SKM-1 (cell line): ENCODE measurements around the gene AHDC1.
A peak's percentile ranks its signal among the peaks of the same experiment; 100 is the strongest.
"Not testable (repeated sequence)": the region's sequence is repeated elsewhere in the genome, so short reads cannot be mapped to it uniquely, and the experiment has no call there.

Experiments used
- DNase-seq: peaks from one replicate; lab custom pipeline; 2025; ENCODE audit not compliant: unreplicated experiment; lab: John Stamatoyannopoulos, UW

AHDC1 gene, protein sequence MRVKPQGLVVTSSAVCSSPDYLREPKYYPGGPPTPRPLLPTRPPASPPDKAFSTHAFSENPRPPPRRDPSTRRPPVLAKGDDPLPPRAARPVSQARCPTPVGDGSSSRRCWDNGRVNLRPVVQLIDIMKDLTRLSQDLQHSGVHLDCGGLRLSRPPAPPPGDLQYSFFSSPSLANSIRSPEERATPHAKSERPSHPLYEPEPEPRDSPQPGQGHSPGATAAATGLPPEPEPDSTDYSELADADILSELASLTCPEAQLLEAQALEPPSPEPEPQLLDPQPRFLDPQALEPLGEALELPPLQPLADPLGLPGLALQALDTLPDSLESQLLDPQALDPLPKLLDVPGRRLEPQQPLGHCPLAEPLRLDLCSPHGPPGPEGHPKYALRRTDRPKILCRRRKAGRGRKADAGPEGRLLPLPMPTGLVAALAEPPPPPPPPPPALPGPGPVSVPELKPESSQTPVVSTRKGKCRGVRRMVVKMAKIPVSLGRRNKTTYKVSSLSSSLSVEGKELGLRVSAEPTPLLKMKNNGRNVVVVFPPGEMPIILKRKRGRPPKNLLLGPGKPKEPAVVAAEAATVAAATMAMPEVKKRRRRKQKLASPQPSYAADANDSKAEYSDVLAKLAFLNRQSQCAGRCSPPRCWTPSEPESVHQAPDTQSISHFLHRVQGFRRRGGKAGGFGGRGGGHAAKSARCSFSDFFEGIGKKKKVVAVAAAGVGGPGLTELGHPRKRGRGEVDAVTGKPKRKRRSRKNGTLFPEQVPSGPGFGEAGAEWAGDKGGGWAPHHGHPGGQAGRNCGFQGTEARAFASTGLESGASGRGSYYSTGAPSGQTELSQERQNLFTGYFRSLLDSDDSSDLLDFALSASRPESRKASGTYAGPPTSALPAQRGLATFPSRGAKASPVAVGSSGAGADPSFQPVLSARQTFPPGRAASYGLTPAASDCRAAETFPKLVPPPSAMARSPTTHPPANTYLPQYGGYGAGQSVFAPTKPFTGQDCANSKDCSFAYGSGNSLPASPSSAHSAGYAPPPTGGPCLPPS (N-terminal part only)

DNA sequence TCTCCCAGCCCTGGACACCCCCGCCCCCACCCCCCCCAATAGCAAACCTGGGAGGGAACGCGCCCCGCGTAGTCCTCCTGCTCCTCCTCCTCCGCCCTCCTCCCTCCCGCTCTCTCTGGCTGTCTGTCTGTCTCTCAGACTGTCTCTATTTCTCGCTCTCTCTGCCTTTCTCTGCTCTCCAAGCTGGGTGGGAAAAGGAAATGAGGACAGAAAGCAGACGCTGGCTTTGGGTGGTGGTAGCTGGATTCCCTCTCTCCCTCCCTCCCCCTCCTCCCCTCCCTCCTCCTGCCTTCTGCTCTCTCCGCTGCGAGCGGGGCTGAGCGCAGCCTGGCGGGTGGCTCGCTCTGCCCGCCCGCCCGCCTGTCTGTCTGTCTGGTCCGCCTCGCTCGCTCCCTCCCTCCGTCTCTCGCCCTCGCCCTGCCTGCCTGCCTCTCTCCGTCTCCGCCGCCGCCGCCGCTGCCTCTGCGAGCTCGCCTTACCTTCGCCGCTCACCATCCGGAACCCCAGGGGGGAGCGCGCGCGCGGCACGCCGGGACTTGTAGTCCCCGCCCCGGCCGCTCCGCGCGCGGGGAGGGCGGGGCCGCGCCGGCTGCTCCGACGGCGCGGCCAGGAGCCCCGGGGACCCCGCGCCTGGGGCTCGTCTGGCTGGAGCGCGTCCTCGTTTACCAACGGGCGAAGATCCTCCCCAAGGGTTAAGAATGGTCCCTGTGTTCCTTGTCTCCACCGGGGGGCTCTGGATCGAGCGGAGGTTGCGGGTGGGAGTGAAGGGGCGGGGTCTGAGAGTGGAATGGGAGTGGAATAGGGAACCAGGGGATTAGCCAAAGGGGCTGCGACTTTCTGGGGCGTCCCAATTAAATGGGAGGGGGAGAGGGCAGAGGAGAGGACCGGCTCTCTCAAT, at the start of gene AHDC1:
Gene AHDC1 (minus strand): TSS at position 464 of the 898 bp plus-strand sequence. CDS start 52,029 bp downstream, outside the sequence.
- DNase-seq, result peak; percentile 58

DNA sequence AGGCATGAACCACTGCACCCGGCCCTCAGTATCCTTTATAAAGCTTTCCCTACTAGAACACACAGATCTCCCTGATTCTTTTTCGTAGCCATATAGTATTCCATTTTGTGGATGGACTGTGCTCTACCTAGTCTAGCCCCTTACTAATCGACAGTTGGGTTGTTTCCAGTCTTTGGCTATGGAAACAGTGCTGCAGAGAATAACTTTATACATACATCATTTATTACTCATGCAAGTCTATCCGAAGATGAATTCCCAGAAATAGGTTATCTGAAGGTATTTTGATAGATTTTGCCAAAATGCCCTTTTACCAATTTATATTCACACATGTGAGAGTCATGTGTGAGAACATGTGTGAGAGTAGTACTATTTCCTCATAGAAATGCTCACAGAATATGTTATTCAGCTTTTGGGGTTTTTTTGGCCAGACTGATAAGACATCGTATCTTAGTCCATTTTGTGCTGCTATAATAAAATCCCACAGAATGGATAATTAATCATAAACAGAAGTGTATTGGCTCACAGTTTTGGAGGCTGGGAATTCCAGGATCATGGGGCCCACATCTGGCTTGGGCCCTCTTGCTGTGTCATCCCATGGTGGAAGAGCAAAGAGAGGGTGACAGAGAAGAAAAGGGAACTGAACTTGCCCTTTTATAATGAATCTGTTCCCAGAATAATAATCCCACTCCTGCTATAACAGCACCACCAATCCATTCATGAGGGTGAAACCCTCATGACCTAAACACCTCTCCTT, 48.3 kb upstream of the AHDC1 start:
- no peak for DNase-seq

DNA sequence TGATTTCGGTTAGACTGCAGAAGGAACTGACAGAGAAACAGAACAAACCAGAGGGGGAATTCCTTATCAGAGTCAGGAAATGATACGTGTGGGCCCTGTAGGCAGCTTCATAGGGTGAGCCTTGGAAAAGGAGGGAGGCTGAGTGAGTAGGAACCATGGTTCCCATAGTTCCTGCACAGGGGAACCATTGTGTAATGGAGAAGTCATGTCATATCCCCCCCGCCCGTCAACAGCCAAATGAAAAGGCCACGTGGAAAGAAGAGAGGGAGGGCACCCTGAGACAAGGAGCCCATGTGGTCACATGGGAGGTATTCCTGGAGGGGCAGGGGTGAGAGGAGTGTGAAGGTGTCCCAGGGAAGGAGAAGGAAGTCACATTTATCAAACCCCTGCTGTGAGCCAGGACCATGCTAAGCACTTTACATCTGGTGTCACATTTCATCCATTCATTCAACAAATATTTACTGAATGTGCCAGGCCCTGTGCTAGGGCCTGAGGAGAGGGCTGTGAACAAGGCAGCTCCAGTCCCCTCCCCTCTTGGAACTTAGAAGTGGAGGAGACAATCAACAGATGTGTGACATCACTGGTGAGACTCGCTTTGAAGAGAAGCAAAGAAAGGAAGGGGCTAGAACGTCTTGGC, 46.7 kb upstream of the AHDC1 start:
- DNase-seq, result no peak

DNA sequence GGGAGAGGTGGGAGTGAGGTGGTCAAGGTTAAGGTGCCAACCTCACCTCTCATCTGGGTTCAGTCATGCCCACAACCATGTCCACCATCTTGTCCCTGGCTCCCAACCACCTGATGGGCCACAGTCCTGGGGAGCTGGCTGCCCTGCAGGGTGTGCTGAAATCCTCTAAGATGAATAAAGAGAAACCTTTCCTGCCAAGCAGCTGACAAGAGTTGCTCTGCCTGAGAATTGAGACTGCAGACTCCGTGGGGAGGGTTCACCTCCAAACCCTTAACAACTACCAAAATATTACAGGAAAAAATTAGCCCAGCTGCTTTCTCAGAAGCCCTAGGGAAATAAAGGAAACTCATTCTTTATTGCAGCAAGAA, 46.2 kb upstream of the AHDC1 start:
- DNase-seq, result no peak

DNA sequence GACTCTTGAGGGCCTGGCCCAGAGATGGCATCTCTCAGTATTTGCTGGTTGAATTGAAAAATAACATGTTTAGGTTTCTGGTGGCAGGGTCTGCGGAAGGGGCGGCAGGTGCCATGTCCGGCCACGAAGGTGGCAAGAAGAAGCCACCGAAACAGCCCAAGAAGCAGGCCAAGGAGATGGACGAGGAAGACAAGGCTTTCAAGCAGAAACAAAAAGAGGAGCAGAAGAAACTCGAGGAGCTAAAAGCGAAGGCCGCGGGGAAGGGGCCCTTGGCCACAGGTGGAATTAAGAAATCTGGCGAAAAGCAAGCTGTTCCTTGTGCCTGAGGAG, 45.3 kb upstream of the AHDC1 start:
- no peak for DNase-seq

DNA sequence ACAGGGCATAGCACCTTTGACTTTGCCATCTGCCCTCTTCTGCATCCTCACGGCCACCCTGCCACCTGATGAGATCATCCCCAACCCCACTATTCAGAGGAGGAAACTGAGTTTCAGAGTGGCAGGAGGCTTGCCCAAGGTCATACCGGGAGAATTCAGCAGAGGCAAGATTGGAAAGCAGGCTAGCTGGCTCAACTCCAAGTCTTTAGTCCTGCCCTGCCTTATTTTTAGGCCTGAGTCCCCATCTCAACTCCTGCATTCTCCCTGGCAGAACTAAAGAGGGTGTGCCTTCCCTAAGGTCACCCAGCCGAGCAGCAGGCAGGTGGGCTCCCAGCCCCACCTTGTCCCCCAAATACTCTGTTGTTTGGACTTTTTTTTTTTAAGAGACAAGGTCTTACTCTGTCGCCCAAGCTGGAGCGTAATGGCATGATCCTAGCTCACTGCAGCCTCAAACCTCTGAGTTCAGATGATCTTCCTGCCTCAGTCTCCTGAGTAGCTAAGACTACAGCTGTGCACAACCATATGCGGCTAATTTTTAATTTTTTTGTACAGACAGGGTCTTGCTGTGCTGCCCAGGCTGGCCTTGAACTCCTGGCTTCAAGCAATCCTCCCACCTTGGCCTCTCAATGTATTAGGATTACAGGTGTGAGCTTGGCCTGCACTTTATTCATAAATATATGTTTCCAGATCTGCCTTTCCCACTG, 44.8 kb upstream of the AHDC1 start:
- no peak for DNase-seq

DNA sequence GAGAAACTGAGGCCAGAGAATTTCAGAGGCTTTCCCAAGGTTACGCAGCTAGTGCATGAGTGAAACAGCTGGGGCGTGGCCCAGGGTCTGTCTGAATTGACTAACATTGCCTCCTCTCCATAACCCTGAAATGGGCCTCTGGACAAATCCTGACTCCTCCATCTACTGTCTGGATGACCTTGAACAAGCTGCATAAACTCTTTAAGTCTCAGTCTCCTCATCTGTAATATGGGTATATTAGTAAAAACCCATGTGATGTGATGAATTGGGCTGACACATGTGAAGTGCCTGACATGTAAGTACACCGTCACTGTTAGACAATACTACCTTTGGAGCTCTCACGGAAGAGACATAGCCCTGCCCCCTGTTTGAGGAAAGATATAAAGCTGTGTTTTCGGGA, 43.4 kb upstream of the AHDC1 start:
- DNase-seq, result no peak

DNA sequence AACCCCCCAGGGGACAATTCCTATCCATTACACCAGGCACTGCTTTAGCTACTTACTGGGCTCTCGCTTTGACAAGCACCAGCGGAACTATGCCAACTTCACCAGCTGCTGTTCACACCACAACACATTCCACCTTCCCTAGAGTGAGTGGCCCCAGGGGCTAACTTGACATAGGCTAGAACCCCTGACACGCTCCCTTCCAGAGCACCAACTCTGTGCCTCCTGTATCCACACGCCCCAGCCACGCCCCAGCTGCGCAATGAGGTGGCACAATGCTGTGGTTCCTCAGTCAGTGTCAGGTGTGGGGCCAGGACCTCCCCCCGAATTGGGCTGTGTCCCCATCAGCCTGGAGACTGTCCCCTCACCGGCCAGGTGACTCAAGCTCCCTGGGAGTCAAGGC, 42.7 kb upstream of the AHDC1 start:
- no peak for DNase-seq

DNA sequence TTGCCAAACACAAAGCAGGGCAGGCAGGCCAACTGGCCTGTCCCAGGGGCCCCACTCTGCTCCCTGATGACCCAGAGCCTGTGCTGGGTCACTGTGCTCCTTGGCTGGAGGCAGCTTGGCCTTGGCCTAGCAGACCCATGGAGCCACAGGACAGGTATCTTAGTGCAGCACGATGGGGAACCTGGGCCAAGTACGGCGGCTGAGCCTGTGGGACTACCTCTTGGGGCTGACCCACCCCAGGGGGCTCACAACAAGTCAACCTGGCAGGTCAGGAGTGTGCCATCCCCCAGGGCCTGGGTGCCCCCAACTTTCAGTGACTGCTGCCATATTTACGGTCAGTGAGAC, 41.1 kb upstream of the AHDC1 start:
- no peak for DNase-seq

DNA sequence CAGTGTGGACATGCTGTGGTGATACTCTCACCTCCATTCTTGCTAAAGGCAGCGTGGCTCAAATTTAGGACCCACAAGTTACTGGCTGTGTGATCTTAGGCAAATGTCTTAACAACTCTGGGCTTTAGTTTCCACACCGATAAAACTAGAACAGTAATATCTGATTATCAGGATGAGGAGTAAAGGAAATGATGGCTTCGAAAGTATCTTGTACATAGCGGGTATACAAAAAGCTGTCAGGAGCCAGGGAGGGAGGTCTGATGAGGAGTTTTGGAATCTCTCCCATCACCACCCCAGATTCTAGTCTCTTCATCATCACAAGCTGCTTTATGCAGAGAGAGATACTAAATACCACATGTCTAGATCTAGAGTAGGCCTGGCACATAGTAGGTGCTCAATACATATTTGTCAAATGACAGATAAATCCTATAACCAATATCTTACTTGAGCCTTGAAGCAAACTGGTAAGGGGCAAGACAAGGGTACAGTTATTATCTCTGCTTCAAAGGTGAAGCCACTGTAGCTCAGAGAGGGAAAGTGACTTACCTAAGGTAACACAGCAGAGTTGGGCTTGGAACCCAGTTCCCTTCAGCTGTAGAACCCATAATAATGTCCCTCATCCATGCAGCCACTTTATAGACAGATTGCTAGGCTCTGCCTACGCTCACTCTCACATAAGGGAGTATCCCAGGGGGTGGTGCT, 40.6 kb upstream of the AHDC1 start:
- no peak for DNase-seq

DNA sequence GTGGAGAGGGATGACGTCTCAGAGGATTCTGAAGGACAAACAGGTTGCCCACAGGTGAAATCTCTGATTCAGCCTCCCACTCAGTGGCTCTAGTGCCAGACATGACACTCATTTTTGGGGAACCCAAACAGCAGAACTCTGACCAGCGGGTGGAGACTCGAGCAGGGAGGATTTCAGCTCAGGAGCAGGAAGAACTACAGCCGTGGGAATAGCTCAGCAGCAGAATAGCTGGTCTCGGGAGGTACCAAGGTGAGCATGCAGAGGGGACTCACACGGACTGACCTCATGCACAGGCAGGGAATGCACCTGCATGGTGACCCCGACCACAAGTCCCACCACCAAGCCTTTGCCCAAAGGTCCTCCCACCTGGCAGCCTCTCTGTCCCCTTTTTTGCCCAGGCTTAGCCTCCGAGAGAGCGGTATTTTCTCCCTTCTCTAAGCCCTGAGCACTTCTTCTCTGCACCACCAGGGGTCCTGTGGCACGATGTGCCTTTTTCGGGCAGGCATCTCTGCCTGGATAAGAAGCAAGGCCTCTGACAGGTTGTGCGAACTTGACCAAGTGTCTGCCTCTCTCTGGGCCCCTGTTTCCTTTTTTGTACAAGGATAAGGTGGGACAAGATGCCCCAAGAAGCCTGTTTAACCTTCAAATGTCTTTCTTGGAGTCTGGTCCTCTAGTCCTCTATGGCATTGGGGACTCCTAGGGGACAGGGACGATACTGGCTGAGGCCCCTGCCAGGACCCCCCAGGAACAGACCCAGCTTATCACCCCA, 39.8 kb upstream of the AHDC1 start:
- peak; percentile 53 for DNase-seq

DNA sequence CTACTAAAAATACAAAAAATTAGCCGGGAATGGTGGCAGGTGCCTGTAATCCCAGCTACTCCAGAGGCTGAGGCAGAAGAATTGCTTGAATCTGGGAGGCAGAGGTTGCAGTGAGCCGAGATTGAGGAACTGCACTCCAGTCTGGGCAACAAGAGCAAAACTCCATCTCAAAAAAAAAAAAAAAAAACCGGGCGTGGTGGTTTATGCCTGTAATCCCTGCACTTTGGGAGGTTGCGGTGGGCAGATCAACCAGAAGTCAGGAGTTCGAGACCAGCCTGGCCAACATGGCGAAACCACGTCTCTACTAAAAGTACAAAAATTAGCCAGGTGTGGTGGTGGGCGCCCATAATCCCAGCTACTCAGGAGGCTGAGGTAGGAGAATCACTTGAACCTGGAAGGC, 36.6 kb upstream of the AHDC1 start:
- DNase-seq, result not testable (repeated sequence)

DNA sequence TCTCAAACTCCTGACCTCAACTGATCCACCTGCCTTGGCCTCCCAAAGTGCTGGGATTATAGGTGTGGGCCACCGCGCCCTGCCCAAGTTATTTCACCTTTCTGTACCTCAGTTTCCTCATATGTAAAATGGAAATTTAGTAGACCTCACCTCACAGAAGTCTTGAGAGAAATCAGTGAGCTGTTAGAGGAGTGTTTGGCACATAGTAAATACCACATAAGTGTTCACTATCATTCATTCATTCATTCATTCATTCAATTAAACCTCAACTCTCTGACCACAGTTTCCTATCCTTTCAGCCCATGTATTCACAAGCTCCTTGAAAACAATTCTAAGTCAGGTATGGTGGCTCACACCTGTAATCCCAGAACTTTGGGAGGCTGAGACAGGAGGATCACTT, 34.9 kb upstream of the AHDC1 start:
- DNase-seq, result no peak

DNA sequence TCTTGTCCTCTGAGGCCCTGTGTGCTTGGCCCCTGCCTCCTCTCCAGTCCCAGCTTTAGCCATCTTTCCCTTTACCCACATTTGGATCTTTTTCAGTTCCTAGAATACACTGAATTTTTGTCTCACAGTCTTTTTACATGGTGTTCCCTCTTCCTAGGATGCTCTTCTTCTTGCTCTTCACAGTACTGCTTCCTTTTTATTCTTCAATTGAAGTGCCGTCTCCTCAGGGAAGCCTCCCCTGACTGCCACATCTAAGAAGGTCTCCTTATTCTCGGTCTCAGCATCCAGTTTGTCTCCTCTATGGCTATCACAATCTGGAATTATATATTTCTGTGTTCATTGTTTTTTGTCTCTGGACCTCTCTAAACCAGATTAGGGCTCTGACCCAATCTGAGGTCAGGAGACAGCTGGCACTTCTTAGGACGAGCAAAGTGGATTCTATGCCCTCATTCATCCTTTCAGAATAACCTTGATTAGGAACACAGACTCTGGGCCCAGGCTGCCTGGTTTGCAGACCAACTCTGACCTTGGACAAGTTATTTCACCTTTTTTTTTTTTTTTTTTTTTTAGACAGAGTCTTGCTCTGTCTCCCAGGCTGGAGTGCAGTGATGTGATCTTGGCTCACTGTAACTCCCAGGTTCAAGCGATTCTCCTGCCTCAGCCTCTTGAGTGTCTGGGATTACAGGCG, 34.2 kb upstream of the AHDC1 start:
- no peak for DNase-seq

DNA sequence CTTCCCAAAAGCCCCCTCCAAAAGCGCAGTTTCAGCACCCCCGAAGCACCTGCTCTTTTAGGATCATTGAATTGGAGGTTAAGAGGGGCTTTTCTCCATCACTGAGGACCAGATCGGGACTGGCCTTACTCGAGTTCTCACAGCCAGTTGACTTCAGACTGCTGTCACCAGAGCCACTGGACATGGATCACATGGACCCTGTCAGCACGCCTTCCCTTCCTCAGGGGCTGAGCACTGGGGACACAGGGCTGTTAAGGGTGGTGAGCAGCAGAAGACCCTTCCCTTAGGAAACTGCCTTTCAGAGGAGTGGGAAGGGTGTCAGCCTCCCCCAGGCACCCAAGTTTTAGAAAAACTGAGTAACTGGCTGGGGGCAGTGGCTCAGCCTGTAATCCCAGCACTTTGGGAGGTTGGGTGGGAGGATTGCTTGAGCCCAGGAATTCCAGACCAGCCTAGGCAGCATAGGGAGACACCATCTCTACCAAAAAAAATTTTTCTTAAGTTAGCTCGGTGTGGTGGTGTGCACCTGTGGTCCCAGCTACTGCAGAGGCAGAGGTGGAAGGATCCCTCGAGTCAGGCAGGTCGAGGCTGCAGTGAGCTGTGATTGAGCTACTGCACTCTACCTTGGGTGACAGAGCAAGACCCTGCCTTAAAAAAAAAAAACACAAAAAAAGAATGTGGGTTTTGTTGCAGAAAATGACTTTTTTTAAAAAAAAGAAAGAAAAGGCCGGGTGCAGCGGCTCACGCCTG, 31.6 kb upstream of the AHDC1 start:
- DNase-seq, result no peak

DNA sequence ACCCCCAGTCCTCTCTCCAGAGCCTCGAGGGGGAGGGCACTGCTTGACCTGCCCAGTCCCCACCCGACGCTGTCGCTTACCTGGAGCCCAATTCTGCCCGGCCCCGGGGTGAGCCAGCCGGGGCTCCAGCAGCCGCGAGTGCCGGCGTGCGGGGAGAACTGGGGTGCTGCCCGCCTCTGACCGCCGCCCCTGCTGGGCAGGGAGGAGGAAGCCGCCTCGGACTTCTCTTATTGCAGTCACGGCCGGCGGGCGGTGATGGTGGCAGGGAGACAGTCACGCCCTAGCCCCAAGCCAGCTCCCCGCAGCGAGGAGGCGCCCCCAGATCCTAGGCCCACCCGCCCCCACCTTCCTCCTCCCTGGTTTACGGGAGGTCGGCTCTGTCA, 31.0 kb upstream of the AHDC1 start, which contains the start of gene FGR:
Gene FGR (minus strand): TSS at position 201 of the 383 bp plus-strand sequence. CDS start 11,269 bp downstream, outside the sequence.
- no peak for DNase-seq
